KOPT-K1 (cell line): ENCODE results near the gene VRTN.
"Not testable (repeated sequence)": the region's sequence is repeated elsewhere in the genome, so short reads cannot be mapped to it uniquely, and the experiment has no call there.

Source experiments
- H3K27ac ChIP-seq: fragments of 200-600 bp; sonication (generic); 2 replicates; pipeline ENCODE4 v1.5.1; 2016; ENCODE audit warnings: antibody characterized with exemption, mild to moderate bottlenecking, low read depth, low read length; ENCODE audit not compliant: poor library complexity, severe bottlenecking
- H3K36me3 ChIP-seq: fragments of 200-600 bp; sonication (generic); 2 replicates; pipeline ENCODE4 v1.5.1; 2017; ENCODE audit warnings: antibody characterized with exemption, mild to moderate bottlenecking, low read length, moderate library complexity; ENCODE audit not compliant: insufficient read depth
- H3K9me3 ChIP-seq: fragments of 200-600 bp; sonication (generic); 2 replicates; pipeline ENCODE4 v1.5.1; 2017; ENCODE audit warnings: antibody characterized with exemption, low read length, mild to moderate bottlenecking; ENCODE audit not compliant: insufficient read depth, poor library complexity, severe bottlenecking

Gene VRTN

DNA sequence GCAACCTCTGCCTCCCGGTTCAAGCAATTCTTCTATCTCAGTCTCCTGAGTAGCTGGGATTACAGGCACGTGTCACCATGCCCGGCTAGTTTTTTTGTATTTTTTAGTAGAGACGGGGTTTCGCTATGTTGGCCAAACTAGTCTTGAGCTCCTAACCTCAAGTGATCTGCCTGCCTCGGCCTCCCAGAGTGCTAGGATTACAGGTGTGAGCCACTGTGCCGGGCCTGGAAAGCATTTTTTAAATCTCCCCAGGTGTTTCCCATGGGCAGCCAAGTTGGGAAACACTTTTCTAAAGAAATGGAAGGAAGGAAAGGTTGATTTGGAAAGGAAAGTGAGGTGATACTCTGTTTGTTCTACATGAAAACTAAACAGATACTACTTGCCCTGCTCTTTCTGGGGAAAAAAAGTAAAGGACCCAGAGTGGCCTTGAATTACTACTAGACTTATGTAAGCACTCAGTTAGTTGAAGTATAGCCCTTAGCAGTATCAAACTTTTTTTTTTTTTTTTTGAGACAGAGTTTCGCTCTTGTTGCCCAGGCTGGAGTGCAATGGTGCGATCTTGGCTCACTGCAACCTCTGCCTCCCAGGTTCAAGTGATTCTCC is 18.2 kb upstream of the VRTN start:
- H3K36me3 ChIP-seq, H3K27ac ChIP-seq, H3K9me3 ChIP-seq: not testable (repeated sequence)

DNA sequence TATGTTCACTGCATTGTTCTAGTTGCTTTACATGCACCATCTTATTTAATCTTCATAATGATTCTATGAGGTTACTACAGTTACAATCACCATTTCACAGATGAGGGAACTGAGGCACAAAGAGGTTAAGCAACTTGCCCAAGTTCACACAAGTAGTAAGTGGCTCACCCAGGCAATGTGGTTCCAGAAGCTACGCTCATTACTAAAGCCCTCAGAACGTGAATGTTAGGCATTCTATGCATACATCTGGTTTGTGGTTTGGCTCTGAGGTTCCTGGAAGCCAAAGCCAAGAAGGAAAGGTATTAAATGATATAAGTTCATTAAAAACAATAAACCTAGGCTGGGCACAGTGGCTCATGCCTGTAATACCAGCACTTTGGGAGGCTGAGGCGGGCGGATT is 14.4 kb upstream of the VRTN start:
- no peaks in the 10 kb centered on the region for H3K36me3 ChIP-seq
- no peaks in the 10 kb centered on the region for H3K9me3 ChIP-seq
- no peak overlapping the region for H3K27ac ChIP-seq

DNA sequence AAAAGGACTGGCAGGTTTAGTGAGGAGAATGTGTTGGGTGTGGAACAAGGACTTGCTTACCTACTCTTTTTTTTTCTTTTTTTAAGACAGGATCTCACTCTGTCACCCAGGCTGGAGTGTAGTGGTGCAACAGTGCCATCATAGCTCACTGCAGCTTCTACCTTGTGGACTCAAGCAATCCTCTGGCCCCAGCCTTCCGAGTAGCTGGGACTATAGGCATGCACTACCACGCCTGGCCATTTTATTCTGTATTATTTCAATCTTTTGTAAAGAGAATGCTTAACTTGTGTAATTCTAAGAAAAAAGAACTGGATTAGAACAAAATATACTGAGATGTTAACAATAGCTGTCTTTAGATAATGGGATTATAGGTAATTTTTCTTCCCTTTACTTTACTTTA is 1.9 kb upstream of the VRTN start:
- no peaks in the 10 kb centered on the region for H3K9me3 ChIP-seq
- H3K36me3 ChIP-seq, result no peaks in the 10 kb centered on the region
- no peak overlapping the region for H3K27ac ChIP-seq

DNA sequence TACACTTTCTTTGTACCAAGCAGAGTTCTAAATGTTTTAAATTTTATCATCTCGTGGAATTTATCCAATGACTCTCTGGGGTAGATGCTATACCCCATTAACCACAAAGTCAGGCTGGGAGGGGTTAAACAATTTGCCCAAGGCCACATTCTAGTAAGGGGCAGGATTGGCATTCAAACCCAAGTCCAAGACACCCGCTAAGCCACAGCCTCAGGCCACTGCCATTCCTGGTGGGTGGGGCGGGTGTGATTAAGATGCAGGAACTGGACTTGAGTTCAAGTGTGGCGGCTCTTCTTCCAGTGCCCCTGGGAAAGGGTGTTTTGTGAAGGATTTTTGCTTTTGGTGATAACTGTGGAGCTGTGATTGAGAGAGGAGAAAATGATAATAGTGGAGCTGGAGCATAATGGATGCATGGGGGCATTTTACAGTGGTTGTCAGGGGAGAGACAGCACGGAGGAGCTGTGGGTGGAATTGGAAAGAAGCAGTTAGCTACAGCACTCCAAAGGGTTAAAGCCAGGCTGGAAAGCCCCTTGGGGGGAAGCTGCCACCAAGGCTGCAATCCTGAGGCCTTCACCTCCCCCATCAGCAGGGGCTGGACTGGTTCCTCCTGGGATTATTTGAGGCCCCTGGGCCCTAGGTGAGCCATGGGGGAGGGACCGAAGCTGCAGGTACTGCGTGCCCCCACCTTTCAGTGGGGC is 1.0 kb upstream of the VRTN start:
- Histone ChIP-seq H3K9me3 (no peaks in the 10 kb centered on the region), H3K27ac (no peak overlapping the region), H3K36me3 (no peaks in the 10 kb centered on the region)

DNA sequence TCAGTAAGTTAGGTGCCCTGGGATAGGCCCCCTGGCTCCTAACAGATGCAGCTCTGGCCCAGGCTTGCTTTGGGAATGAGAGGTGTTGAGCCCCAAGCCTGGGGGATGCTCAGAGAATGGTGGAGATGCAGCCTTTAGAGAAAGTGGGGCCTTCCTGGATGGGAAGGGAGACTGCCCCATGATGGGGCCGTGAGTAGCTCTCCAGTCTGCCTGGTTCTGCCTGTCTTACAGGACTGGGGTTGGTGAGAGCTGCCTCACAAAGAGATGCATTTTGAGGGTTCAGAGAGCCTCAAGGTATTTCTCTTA is 523 bp upstream of the VRTN start:
- no peaks in the 10 kb centered on the region for H3K9me3 ChIP-seq
- no peaks in the 10 kb centered on the region for H3K36me3 ChIP-seq
- no peak overlapping the region for H3K27ac ChIP-seq

DNA sequence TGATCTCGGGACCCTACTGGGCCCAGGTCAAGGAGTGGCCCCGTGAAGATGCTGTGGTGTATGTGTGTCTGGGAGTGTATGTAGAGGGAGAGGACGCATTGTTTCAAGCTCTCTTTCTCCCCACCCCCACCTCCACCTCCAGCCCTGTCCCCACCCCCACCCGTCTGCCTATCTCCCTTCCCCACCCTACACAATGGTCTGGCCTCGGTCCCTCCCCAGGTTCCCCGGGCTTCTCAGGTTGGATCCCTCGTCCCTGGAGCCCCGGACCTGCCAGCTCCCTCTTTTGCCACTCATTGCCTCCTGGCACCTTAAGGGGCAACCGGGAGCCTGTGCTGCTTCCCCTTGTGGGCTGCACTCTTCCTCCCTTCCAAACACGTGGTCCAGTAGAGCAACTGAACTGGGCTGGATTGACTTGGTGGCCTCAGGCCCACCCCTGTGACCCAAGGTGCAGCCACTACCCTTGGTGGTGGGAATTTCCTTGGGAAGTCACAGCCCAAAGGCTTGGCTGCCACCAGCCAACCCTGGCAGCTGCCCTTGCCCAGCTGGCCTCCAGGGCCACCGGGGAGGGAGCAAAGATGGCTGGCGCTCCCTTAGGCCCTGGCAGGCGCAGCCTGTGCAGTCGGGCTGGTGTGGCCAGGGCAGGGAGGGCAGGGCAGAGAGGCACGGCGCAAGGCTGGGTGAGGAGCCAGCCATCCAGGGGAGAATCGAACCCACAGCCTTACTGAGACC is 628 bp downstream of the VRTN start:
- H3K36me3 ChIP-seq, result no peaks in the 10 kb centered on the region
- H3K27ac ChIP-seq, result no peak overlapping the region
- H3K9me3 ChIP-seq, result no peaks in the 10 kb centered on the region

DNA sequence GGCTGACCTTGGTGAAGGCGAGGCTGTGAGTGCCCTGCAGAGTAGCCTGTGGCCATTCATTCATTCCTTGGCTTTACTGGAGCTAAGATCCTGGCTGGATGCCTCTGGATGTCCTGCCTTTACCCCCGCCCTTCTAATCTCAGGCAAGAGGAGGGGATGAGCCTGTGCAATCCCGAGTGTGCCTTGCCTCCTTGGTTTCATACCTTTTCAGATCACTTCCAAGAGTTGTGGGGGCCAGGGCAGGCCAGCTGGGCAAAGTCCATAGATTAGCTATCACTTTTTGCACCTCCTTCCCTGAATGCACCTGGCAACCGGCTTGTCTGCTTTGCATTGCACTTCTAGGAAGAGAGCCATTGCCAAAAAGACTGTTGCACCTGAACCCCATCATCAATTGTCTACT is 1.5 kb downstream of the VRTN start:
- no peaks in the 10 kb centered on the region for H3K9me3 ChIP-seq
- no peaks in the 10 kb centered on the region for H3K36me3 ChIP-seq
- no peak overlapping the region for H3K27ac ChIP-seq

DNA sequence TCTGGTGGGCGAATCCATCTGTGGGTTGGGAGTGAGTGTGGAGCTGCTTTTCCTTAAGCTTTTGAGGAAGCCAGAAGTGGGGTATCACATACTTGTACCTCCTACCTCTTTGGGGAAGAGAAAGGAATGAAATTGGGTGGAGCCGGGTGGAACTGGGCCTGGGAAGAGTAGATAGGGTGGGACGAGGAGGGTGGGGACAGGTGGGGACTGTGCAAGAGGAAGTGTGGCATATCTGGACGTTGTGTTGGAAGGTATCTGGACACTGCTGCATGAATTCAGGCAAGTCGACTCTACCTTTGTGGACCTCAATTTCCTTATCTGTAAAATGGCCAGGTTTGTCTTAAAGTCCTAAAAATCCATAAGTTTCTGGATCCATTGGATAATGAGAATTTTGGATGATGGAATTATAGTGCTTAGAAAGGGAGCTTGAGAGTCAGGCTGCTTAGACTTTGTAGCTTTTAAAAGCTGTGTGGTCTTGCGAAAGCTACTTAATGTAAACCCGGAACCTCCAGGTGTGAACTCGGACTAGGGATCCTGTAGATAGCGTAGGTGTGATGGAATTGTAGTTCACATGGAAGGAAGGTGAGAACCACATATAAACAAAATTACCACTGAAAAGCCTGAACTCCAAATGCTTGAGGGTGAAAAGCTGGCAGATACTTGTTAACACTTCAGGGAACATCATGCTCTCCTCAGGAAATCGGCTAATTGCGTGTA is 2.1 kb downstream of the VRTN start:
- no peaks in the 10 kb centered on the region for H3K9me3 ChIP-seq
- H3K36me3 ChIP-seq, result no peaks in the 10 kb centered on the region
- H3K27ac ChIP-seq, result no peak overlapping the region

DNA sequence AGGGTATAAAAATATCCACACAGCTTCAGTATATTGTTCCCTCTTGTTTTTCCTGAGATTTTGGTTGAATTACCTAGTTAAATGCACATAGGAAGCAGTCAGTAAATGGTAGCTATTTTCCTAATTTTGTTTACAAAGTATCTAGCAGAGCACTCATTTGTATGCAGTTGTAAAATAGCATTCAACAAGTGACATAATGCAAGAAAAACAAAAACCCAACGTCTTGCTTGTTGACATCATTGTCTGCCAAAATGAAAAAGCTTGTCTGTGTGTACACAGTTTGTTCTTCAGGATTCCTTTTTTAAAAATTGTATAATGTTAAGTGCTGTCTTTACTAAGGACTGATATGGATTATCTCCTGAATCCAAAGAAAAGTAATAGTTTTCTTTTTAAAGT is 2.7 kb downstream of the VRTN start:
- H3K36me3 ChIP-seq, result no peaks in the 10 kb centered on the region
- H3K9me3 ChIP-seq, result no peaks in the 10 kb centered on the region
- no peak overlapping the region for H3K27ac ChIP-seq

DNA sequence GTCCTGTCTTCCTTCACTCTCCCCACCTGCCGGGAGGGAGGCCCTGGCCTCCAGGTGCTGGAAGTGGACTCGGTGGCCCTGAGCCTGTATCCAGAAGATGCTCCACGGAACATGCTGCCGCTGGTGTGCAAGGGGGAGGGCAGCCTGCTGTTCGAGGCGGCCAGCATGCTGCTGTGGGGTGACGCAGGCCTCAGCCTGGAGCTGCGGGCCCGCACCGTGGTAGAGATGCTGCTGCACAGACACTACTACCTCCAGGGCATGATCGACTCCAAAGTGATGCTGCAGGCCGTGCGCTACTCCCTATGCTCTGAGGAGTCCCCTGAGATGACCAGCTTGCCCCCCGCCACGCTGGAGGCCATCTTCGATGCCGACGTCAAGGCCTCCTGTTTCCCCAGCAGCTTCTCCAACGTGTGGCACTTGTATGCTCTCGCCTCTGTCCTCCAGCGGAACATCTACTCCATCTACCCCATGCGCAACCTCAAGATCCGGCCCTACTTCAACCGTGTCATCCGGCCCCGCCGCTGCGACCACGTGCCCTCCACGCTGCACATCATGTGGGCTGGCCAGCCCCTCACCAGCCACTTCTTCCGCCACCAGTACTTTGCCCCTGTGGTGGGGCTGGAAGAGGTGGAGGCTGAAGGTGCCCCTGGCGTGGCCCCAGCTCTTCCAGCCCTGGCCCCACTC is 8.8 kb downstream of the VRTN start:
- no peak overlapping the region for H3K27ac ChIP-seq
- no peaks in the 10 kb centered on the region for H3K9me3 ChIP-seq
- H3K36me3 ChIP-seq, result no peaks in the 10 kb centered on the region

DNA sequence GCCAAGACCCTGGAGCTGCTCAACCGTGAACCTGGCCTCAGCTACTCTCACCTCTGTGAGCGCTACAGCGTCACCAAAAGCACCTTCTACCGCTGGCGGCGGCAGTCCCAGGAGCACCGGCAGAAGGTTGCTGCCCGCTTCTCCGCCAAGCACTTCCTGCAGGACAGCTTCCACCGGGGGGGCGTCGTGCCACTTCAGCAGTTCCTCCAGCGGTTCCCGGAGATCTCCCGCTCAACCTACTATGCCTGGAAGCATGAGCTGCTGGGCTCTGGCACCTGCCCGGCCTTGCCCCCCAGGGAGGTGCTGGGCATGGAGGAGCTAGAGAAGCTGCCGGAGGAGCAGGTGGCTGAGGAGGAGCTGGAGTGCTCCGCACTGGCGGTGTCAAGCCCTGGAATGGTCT is 9.3 kb downstream of the VRTN start:
- H3K27ac ChIP-seq, result no peak overlapping the region

DNA sequence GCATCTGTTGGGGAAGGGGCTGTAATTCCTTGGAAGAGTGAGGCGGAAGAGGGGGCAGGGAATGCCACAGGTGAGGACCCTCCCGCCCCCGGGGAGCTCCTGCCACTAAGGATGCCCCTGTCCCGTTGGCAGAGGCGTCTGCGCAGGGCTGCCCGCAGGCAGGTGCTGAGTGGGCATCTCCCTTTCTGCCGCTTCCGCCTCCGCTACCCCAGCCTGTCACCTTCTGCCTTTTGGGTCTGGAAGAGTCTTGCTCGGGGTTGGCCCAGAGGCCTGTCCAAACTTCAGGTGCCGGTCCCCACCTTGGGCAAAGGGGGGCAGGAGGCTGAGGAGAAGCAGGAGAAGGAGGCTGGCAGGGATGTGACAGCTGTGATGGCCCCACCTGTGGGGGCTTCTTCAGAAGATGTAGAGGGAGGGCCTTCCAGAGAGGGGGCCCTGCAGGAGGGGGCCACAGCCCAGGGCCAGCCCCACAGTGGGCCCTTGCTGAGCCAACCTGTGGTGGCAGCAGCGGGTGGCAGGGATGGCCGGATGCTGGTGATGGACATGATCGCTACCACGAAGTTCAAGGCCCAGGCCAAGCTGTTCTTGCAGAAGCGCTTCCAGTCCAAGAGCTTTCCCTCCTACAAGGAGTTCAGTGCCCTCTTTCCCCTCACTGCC is 10.0 kb downstream of the VRTN start:
- H3K27ac ChIP-seq, result no peak overlapping the region
- no peaks in the 10 kb centered on the region for H3K9me3 ChIP-seq
- H3K36me3 ChIP-seq, result no peaks in the 10 kb centered on the region

More for the DNA sequence above, 9.3 kb downstream of the VRTN start:
- Histone ChIP-seq H3K9me3 (no peaks in the 10 kb centered on the region), H3K36me3 (no peaks in the 10 kb centered on the region)

DNA sequence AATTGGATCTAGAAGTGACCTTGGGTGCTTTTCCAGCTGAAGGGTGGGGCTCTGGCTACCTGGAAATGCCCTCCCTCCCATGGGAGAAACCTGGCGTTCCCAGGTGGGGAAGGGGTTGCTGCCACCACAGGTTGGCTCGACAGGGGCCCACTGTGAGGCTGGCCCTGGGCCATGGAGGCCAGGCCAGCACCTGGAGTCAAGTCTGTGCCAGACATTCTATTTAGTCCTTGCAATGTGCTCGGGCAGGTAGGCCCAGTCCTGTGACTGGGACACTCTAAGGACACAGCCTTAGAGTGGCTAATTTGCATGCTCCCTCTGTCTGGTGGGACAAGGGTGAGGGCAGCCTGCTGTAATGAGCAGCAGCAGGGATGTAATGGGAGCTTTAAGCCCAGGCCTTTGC is 11.9 kb downstream of the VRTN start:
- H3K27ac ChIP-seq, result no peak overlapping the region
- H3K36me3 ChIP-seq, result no peaks in the 10 kb centered on the region
- H3K9me3 ChIP-seq, result no peaks in the 10 kb centered on the region

DNA sequence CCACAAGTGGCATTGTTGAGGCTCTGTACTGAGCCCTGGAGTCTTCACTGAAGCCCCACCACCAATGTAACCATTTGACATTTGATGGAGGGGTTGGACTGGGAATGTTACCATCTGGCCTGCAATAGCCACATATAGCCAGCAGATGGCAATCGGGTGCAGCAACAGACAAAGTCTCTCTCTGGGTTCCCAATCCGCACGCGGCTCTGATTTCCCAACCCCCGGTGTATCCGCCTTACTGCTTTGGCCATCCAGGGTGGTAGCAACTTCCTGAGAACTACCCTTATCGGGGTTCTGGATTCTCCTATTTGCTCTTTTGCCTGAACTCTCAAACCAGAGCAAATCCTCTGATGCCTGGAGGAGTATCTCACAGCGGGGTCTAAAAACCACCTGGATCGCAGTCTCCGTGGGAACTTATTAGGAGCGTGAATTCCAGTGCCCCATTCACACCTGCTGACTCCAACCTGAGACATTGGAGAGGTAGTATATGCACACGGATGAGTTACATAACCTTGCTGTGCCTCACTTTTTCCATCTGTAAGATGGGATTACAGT is 14.2 kb downstream of the VRTN start:
- Histone ChIP-seq H3K9me3 (no peaks in the 10 kb centered on the region), H3K27ac (no peak overlapping the region), H3K36me3 (no peaks in the 10 kb centered on the region)
